HepG2 (cell line): ENCODE measurements around the gene CRAMP1. TPM values are rescaled to one million over a fixed set of nuclear protein-coding genes. Genes with fewer than 3 reads are reported as not detected.

Experiments used
- GATA4 ChIP-seq: sonication (generic); IDR thresholded peaks from 2 replicates; pipeline ENCODE4 v1.6.1; 2016; ENCODE audit warnings: antibody characterized with exemption, low read depth, borderline replicate concordance
- GFI1 ChIP-seq: sonication (generic); formaldehyde crosslinking; IDR thresholded peaks from 2 replicates; pipeline ENCODE4 v1.5.0; 2020; ENCODE audit warnings: missing genetic modification reagents, mild to moderate bottlenecking, borderline replicate concordance
- PAF1 ChIP-seq: IDR thresholded peaks from 2 replicates; pipeline ENCODE4 v1.6.1; 2016; ENCODE audit warnings: missing genetic modification reagents, missing compliant biosample characterization
- POLR2AphosphoS5 ChIP-seq: IDR thresholded peaks from 2 replicates; pipeline ENCODE4 v1.6.1; 2012; ENCODE audit warnings: low read depth, low read length
- TBL1XR1 ChIP-seq: fragments of 150-350 bp; IDR thresholded peaks from 2 replicates; pipeline ENCODE4 v1.6.1; 2014; ENCODE audit warnings: borderline replicate concordance, low read length; ENCODE audit not compliant: partially characterized antibody
- TFDP1 ChIP-seq: IDR thresholded peaks from 2 replicates; pipeline ENCODE4 v1.6.1; 2016; ENCODE audit warnings: missing compliant biosample characterization, missing genetic modification reagents, borderline replicate concordance
- ZBTB7A ChIP-seq: sonication (generic); formaldehyde crosslinking; IDR thresholded peaks from 2 replicates; pipeline ENCODE4 v1.8.0; 2022; ENCODE audit warnings: mild to moderate bottlenecking, missing genetic modification reagents
- ZFAT ChIP-seq: sonication (generic); formaldehyde crosslinking; conservative IDR thresholded peaks from 2 replicates; pipeline ENCODE4 v1.8.1; 2023; ENCODE audit warnings: missing genetic modification reagents, inconsistent platforms
- ZNF292 ChIP-seq: sonication (generic); formaldehyde crosslinking; IDR thresholded peaks from 2 replicates; pipeline ENCODE4 v1.8.1; 2022; ENCODE audit warnings: mild to moderate bottlenecking, low read depth, missing genetic modification reagents, borderline replicate concordance
- ZNF556 ChIP-seq: sonication (generic); formaldehyde crosslinking; IDR thresholded peaks from 2 replicates; pipeline ENCODE4 v1.4.0; 2020; ENCODE audit warnings: mild to moderate bottlenecking, missing genetic modification reagents, borderline replicate concordance
- polyA plus RNA-seq, 8 experiments: library from polyadenylated mRNA; depleted of rRNA in 3 of 8; stranded (reverse) in 7 of 8; unstranded in 1 of 8; fragments of >200 nt; fragmentation: Illumina TruSeq in 4 of 8; extraction: Trizol in 4 of 8; gene quantifications; 2 replicates each; pipeline versions ENCODE4 v1.2.1 to v1.2.3, GENCODE V29; 2011 to 2016; ENCODE audit warnings: low read depth in 4 of 8, missing spikeins in 1 of 8, mixed read lengths in 1 of 8; ENCODE audit not compliant: insufficient read depth in 1 of 8
- total RNA-seq, 5 experiments: library from RNA; depleted of rRNA; stranded (reverse); fragments of >200 nt; fragmentation: Illumina TruSeq; extraction: Trizol; gene quantifications; 2 replicates each; pipeline ENCODE4 v1.2.3, GENCODE V29; 2016; ENCODE audit warnings: low read depth in 1 of 5
- TF ChIP-seq, protein P1 (sequence below): IDR thresholded peaks from 2 replicates; pipeline ENCODE4 v1.6.1; 2016; ENCODE audit warnings: low read depth, missing genetic modification reagents, missing compliant biosample characterization
- TF ChIP-seq, protein P2 (sequence below): sonication (generic); formaldehyde crosslinking; IDR thresholded peaks from 2 replicates; pipeline ENCODE4 v1.4.0; 2020; ENCODE audit warnings: missing genetic modification reagents
- TF ChIP-seq, protein P3 (sequence below): sonication (generic); formaldehyde crosslinking; IDR thresholded peaks from 2 replicates; pipeline ENCODE4 v1.4.0; 2020; ENCODE audit warnings: missing genetic modification reagents, borderline replicate concordance

Gene CRAMP1
- total and polyA plus RNA-seq, 2 of the 13 experiments (the other 11 are each of a cell fraction or from before 2014, with no cell fraction given), result 6.8 to 9.7 TPM

DNA sequence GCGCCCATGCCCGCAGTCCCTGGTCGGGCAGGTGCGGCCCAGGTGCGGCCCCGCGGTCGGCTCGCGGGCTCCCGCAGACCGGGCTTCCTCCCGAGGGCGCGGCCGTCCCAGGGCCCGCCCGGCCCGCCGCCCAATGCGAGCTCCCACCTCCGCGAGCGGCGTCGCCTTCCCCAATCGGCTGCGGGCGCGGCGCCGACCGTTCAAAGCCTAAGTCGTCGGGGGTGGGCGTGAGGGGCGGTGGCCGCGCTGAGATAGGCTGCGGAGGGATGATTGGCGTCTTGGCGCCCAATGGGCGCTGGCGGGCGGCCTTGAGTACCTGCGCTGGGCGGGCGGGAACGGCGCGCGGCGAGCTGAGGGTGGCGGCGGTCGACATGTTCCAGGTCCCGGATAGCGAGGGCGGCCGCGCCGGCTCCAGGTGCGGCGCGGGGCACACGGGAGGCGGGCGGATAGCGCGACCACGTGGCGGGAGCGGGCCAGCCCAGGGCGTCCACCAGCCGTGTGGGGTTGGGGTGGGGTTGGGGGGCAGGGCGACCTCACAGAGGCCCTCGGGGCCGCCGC is 65.9 kb downstream of the CRAMP1 start, which contains the start of gene JPT2 (continued):
- TF ChIP-seq ZNF292 (CRISPR knock-in tag) (no peak), TBL1XR1 (no peak), PAF1 (CRISPR knock-in tag) (no peak), ZBTB7A (CRISPR knock-in tag) (0 out of 2 replicates have a peak, but pooled peaks have one; percentile 16), POLR2AphosphoS5 (peak; percentile 56), GFI1 (CRISPR knock-in tag) (no peak), TFDP1 (peak; percentile 93), GATA4 (no peak), ZNF556 (CRISPR knock-in tag) (0 out of 2 replicates have a peak, but pooled peaks have one; percentile 42), ZFAT (CRISPR knock-in tag) (no peak)
- TF ChIP-seq, protein P1, sequence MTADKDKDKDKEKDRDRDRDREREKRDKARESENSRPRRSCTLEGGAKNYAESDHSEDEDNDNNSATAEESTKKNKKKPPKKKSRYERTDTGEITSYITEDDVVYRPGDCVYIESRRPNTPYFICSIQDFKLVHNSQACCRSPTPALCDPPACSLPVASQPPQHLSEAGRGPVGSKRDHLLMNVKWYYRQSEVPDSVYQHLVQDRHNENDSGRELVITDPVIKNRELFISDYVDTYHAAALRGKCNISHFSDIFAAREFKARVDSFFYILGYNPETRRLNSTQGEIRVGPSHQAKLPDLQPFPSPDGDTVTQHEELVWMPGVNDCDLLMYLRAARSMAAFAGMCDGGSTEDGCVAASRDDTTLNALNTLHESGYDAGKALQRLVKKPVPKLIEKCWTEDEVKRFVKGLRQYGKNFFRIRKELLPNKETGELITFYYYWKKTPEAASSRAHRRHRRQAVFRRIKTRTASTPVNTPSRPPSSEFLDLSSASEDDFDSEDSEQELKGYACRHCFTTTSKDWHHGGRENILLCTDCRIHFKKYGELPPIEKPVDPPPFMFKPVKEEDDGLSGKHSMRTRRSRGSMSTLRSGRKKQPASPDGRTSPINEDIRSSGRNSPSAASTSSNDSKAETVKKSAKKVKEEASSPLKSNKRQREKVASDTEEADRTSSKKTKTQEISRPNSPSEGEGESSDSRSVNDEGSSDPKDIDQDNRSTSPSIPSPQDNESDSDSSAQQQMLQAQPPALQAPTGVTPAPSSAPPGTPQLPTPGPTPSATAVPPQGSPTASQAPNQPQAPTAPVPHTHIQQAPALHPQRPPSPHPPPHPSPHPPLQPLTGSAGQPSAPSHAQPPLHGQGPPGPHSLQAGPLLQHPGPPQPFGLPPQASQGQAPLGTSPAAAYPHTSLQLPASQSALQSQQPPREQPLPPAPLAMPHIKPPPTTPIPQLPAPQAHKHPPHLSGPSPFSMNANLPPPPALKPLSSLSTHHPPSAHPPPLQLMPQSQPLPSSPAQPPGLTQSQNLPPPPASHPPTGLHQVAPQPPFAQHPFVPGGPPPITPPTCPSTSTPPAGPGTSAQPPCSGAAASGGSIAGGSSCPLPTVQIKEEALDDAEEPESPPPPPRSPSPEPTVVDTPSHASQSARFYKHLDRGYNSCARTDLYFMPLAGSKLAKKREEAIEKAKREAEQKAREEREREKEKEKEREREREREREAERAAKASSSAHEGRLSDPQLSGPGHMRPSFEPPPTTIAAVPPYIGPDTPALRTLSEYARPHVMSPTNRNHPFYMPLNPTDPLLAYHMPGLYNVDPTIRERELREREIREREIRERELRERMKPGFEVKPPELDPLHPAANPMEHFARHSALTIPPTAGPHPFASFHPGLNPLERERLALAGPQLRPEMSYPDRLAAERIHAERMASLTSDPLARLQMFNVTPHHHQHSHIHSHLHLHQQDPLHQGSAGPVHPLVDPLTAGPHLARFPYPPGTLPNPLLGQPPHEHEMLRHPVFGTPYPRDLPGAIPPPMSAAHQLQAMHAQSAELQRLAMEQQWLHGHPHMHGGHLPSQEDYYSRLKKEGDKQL (CRISPR knock-in tag), result no peak
- TF ChIP-seq, protein P2, sequence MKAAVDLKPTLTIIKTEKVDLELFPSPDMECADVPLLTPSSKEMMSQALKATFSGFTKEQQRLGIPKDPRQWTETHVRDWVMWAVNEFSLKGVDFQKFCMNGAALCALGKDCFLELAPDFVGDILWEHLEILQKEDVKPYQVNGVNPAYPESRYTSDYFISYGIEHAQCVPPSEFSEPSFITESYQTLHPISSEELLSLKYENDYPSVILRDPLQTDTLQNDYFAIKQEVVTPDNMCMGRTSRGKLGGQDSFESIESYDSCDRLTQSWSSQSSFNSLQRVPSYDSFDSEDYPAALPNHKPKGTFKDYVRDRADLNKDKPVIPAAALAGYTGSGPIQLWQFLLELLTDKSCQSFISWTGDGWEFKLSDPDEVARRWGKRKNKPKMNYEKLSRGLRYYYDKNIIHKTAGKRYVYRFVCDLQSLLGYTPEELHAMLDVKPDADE (CRISPR knock-in tag), result no peak
- TF ChIP-seq, protein P3, sequence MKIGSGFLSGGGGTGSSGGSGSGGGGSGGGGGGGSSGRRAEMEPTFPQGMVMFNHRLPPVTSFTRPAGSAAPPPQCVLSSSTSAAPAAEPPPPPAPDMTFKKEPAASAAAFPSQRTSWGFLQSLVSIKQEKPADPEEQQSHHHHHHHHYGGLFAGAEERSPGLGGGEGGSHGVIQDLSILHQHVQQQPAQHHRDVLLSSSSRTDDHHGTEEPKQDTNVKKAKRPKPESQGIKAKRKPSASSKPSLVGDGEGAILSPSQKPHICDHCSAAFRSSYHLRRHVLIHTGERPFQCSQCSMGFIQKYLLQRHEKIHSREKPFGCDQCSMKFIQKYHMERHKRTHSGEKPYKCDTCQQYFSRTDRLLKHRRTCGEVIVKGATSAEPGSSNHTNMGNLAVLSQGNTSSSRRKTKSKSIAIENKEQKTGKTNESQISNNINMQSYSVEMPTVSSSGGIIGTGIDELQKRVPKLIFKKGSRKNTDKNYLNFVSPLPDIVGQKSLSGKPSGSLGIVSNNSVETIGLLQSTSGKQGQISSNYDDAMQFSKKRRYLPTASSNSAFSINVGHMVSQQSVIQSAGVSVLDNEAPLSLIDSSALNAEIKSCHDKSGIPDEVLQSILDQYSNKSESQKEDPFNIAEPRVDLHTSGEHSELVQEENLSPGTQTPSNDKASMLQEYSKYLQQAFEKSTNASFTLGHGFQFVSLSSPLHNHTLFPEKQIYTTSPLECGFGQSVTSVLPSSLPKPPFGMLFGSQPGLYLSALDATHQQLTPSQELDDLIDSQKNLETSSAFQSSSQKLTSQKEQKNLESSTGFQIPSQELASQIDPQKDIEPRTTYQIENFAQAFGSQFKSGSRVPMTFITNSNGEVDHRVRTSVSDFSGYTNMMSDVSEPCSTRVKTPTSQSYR, result no peak
